ENCODE data around the gene KRT33A. TPM values are rescaled to one million over a fixed set of nuclear protein-coding genes. Genes with fewer than 3 reads are reported as not detected.
"Not testable (repeated sequence)": the region's sequence is repeated elsewhere in the genome, so short reads cannot be mapped to it uniquely, and the experiment has no call there.

KRT33A gene
- total RNA-seq, 1 donor from 2014 or later, result not detected

DNA sequence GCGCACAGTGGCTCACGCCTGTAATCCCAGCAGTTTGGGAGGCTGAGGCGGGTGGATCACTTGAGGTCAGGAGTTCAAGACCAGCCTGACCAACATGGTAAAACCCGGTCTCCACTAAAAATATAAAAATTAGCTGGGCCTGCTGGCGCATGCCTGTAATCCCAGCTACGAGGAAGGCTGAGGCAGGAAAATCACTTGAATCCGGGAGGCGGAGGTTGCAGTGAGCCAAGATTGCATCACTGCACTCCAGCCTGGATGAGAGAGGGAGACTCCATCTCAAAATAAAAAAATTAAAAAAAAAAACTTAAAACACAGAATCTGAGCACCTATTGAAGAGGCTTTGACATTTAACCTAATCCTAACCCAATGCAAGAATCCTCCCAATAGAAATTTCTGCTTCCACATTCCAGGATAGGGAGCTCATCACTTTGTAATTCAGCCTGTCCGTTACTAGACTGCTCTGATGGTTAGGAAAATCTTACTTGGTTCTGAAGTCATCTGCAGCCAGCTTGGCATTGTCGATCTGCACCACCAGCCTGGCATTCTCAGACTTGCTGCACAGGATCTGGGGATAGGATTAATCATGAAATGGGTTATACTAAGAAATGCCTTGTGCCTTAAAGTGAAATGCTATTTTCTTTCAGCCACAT is 16.9 kb upstream of the KRT33A start:
- no peak for FAIRE-seq
- DNase-seq (ENCODE audit: low spot score in 2 of 2), result no peak

DNA sequence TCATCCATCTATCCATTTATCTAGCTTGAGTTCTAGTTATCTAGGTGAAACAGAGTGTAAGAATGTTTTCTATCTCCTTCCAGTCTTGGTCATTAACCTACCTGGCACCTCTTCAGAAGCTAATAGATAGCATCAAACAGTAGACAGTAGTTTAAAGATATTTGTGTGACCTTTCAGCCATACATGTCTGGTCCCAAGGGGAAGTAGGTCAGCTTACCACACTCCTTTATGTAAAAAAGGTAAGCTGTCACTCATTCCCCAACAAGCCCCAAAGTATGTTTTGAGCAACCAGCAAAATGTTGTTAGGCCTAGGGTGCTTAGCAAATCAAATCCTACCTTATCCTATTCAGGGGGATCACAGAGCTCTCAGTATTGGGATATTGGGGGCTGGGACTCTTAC is 15.4 kb upstream of the KRT33A start:
- DNase-seq (ENCODE audit: low spot score in 2 of 2) (no peak), FAIRE-seq (no peak)

DNA sequence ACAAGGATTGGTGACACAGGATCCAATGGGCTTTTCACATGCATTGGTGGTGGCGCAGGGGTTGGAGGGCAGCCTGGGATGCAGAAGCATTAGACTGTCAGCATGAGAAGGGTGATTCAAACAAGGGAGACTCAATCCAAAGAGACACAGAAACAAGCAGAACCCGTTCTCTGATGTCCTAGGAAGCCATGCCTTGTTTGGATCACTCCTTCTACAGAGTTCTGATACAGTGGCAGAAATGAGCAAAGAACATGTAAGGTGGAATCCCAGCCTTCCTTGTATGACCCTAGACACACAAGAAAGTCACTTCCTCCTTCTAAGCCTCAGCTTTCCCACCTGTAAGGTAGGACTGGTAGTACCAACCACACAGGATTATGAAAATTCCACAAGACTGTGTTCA is 13.3 kb upstream of the KRT33A start:
- DNase-seq (ENCODE audit: low spot score in 2 of 2) (no peak), FAIRE-seq (no peak)

DNA sequence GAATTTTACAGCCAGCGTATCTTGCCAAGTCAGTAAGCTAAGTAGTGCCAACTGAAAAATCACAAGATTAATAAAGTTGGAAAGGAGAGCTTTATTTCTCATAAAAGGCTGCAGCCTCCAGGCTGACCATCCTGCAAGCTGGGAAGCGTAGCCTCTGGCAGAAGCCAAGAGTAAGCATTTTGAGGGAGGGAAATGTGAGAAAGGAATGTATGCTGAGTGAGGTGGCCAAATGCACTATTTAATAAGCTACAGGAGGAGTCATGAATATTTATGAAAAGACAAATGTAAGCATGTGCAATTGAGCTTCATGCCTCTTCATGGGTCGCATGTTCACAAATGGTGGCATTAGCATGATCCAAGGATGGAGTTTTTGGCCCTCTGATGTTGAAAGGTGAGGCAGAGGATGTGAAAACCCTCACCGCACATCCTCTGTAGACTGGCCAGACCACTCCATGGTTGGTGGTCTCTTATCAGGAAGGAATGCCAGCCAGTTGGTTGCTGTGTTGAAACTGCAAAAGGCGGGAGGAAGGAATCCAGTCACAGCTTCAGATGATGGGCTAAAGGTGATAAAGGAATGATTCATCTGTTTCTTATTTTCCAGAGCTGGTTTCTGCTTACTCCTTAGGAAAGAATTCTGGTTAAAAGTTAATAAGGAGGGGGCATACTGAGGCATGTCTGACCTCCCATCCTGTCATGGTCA is 9.8 kb upstream of the KRT33A start:
- FAIRE-seq (no peak), DNase-seq (ENCODE audit: low spot score in 2 of 2) (no peak)

DNA sequence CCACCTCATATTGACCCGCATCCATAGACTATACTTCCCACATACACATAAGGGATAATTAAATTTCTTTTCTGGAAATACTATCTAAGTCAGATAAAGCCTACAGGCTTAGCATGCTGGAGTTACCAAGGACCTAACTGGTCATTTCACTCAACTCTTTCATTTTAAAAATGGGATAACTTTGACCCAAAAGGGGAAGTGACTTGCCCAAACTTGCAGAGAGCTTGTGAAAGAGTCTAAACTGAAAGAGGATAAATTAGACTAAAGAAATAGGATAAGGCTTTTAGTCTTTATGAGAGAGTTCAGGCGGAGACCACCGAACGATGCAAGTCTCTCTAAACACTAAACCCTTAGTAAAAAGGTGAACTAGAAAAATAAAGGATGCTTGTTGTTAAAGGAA is 3.9 kb upstream of the KRT33A start:
- FAIRE-seq (no peak), DNase-seq (ENCODE audit: low spot score in 2 of 2) (no peak)

DNA sequence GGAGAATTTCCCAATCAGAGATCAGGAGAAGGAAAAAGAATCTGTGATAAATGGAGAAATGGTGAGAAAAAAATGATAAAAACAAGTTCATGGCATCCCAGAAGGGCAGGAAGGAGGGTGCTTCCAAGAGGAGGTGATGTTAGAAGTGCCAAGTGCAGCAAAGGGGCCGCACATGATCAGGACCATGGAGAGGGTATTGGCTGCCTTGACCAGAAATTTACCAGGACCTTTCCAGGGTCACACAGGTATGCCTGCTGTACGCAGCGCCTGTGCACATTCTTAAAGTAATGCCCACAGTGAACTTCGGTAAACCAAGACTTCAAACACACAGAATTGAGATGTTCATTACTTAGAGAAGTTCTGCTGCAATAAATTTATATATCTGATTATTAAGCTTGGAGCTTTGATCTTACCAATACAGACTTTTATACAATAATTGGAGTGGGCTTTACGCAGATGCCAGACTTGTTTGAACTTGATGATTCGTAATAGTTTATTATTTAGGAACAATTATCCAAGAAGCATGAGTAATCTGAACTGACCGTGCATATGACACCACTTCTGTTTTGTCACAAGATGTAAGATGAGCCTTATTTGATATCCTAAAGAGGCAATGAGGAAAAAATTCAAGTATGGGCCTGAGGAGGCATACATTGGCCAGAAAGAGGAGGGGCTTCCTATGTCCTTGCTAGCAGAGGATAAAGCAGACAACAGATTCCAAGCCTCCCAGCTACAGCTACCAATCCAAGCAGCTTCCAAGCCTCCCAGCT is 2.2 kb upstream of the KRT33A start:
- FAIRE-seq, result no peak
- DNase-seq (ENCODE audit: low spot score in 2 of 2), result no peak

DNA sequence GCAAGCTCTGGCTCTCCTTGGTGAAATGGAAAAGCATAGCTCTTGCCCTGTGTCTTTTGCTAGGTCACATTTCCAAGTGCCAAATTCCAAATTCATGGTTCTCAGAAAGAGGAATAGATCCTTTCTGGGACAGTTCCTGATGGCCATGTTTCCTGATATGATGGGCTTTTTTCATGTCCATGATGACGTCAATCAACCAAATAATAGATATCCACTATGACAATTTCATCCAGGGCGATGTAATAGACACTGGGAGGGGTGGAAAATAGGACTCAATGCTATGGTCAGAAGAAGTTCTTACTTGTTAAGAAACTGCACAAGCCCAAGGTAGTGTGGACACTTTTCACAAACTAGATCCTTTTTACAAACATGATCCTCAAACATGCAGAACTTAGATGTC is 549 bp upstream of the KRT33A start:
- no peak for FAIRE-seq
- no peak for DNase-seq (ENCODE audit: low spot score in 2 of 2)

DNA sequence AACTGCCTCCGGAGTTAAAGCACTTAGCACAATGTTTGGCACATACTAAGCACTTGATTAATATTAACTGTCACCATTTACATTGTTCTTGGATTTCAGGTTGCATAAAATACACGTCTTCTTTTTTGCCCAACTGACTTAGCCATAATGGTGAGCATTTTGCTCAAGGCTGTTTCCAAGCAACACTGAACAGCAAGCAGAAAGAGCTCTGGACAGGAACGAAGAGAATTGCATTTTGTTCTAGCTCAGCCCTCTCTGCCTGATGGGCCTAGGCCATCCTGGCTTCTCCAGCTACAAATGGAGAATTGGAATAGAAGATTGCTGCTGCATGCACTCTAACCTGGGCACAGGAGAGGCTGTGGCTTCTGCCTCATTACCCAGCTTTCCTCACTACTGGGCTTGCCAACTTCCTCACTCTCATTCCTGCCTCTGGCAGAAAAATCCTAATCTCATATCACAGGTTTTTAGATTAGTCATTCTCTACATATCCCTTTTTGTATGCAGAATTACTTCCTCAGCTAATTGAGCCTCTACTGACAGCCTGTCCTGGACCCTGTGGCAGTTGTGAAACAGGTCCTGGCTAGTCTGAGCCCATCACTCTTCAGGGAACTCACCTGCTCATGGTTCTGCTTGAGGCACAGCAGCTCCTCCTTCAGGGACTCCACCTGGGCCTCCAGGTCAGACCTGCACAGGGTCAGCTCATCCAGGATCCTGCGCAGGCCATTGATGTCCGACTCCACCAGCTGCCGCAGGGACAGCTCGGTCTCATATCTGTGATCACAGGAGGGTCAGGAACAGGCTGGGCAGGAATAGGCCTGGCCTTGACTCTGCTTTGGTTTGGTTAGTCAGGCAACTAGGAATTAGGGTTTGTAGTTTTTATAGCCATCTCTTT is 2.5 kb downstream of the KRT33A start:
- no peak for FAIRE-seq

DNA sequence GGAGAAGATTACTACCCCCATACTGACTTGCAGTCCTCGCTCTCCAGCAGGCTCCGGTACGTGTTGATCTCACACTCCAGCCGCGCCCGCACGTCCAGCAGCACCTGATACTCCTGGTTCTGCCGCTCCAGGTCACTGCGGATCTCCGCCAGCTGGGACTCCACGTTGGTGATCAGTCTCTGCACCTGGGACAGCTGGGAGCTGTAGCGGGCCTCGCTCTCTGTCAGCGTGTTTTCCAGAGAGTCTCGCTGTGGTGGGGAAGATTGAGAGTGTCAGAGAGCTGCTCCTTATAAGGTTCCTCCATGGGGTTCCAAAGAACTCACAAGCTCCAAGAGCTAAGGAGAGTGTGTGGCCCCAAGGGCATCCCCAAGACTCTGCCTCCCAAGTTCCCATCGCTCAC is 4.2 kb downstream of the KRT33A start:
- not testable (repeated sequence) for DNase-seq (ENCODE audit: low spot score in 2 of 2); FAIRE-seq

More for the DNA sequence above, 2.5 kb downstream of the KRT33A start:
- DNase-seq (ENCODE audit: low spot score in 2 of 2), result no peak

DNA sequence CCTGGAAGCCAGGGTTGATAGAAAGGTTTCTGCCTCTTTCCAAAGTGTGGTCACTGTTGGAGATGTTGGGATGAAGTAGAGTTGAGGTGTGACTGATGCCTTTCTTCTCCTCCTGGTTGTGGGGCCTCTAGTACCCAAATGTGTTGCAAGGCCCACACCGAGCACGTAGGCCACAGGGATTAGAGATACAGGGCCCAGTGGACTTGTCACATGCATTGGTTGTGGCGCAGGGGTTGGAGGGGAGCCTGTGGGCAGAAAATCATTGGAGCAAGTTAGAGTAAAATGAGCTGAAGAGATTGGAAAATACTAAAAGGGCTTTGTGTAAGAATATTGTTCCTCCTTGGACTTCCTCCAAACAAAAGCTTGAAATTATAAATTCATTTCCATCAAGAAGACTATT is 4.6 kb downstream of the KRT33A start:
- DNase-seq (ENCODE audit: low spot score in 2 of 2) (no peak), FAIRE-seq (no peak)

DNA sequence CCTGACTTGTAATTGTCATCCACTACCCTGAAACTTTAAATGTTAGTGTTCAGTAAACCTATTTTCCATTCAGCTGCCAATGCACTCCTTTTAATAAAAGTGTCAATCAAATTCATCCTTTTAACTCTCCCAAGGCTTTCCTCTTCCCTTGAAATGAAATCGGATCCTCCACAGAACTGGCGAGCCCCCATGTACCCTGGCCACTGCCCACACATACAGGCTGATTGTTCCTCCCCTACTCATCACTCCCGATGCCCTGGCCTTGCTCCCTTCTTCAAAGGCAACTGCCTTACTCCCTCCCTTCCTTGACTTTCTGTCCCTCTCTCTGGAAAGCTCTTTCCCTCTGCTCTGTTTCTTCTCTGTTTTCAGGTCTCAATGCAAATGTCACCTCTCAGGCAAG is 7.6 kb downstream of the KRT33A start:
- FAIRE-seq, result no peak
- no peak for DNase-seq (ENCODE audit: low spot score in 2 of 2)

DNA sequence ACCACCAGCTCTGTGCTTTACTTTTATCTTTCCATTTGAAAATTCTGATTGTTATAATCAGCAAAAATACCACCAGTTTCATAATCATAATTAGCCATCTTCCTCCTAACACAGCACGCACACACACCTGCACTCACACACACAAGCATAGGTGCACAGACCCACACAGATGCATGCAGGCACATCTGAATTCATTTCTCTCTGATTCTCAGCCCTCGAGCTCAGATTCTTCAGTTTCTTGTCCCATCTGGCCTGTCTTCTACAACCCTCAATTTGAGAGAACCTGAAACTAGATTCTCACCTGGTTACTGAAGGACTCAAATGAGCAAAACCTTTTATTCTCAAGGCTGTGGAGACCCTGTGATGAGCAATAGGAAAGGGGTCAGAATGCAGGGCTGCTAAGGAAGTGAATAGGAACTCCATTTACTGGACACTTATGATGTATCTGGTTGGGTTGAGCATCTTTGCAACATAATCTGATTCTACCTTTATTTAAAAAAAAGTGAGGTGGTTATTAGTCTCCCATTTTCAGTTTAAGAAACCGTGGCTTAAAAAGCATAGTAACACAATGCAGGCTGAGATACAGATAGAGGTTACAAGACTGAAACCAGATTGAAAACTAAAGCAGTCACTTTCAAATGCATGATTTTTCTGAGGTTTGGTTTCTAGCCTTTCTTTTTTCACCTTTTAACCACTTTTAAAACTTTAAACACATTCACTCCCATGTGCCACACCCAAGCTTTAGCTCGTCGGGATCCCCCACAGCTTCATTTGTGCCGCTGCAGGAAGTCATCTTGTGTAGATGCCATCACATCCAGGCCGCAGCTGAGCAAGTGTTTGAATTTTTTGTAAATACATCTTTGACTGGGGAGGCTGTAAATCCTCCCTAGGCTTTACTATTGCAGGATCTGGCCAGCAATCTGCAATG is 9.4 kb downstream of the KRT33A start:
- FAIRE-seq, result no peak
- DNase-seq (ENCODE audit: low spot score in 2 of 2), result no peak

DNA sequence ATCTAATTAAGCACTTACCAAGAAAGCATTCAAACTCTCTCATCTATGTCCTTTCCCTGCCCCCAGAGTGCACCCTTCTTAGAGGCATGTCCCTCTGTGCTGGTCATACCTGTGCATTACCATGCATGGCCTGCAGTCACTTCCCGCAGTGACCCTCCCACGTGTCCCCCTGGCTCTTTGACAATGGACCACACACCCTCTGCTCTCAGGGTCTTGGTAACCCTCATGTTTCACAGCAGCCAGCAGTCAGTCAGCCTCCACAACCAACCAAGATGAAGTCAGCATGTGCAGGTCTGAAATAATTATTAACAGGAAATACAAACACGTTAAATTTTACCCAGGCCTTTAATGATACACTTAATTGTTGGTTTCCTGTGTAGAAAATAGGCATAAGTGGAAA is 10.1 kb downstream of the KRT33A start:
- DNase-seq (ENCODE audit: low spot score in 2 of 2) (no peak), FAIRE-seq (no peak)

DNA sequence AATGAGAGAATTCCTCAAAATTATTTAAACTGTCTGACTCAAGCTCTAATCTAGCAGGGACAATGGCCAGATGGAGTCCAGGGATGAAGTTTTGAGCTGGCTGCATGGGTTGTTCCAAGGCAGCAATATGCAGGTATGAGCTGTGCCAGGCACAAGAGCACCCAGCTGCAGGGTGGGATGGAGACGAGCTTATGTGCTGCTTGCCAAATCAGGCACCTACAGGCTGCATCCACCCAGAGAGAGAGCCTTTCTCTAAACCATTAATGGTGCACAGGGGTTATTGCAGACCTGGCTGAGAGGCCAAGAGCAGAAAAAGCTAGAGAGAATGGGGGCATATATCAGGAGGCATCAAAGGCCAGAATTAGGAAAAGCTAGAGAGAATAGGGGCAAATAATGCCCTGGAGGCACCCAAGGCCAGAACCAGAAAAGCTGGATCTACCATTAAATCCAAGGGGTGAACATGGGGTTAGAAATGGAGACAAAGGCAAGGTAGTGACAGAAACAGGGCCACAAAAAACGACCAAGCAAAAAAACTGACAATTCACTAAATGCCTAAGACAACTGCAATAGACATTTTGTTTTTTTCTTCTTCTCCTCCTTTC is 11.0 kb downstream of the KRT33A start:
- FAIRE-seq, result no peak
- no peak for DNase-seq (ENCODE audit: low spot score in 2 of 2)

DNA sequence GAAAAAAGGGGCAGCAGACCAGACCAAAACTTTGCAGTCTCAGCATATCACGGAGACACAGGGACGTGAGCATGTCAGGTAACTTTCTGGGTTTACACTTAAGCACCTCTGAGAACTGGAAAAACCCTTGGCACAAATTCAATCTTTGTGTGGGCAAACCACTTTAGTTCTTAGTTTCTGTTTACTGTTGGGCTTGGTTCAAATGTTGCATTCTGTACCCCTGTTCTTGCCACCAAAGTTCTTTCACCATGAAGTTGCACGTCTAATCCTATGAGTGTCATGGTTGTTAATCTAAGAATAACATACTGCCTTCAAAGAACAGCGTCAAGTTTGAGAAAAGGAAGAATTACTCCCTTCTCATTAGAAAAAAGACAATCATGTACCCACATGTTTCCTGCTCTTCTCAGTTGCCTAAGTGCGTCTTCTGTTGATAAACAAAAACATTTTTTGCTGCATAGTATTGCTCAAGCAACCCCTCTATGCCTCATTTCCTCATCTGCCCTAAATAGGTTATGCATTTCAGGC is 11.6 kb downstream of the KRT33A start:
- DNase-seq (ENCODE audit: low spot score in 2 of 2) (no peak), FAIRE-seq (no peak)

DNA sequence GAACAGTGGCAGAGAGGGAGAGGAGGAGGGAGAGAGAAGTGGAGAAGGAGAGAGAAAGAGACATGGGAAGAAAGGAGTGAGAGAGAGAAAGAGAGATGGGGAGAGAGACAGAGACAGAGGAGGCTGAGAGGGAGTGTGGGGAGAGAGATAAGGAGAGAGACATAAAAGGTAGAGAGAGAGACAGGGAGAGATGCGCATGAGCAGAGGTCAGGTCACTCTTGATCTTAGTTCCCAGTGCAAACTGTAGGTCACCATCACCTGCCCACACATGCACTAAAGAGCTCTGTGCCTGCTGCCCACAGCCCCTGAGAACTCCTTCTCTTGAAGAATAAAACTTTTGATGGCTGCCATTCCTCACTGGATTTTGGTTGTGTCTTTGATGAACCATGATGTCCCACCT is 14.9 kb downstream of the KRT33A start:
- DNase-seq (ENCODE audit: low spot score in 2 of 2), result no peak
- no peak for FAIRE-seq

DNA sequence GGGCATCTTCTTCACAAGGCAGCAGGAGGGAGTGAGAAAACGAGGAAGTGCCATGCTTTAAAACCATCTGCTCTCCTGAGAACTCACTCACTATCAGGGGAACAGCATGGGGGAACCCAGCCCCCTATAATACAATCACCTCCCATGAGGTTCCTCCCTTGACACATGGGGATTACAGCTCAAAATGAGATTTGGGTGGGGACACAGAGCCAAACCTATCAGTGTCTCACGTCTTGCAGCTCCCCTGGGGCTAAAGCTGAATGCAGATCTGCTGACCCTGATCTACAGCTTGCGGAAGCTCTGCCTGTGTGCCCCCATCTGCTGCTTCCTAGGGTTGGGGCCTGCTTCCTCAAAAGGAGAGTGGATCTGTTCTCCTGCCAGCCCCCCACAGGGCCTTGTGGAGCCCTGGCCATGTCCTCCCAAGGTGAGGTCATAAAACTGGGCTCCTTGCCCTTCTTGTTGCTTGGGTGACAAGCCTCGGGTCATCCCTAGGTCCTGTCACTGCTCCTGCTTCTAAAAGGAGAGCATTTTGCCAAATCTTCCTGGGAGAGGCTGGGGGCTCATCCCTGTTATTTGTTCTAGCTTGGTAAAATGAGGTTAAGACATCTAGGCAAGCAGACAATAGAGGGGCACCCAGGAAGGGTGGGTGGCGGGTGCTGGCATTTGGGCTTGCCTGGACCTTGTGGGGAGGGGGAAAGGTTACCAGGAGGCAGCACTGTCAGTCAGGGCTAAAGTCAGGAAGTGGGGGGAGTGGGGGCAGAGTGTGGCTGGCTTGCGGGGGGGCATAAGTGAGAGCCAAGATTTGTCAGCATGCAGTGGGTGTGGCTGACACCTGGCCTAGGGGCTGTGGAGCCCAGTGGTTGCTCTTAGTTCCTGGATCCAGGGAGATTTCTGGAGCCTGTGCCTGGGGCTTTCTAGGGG is 16.0 kb downstream of the KRT33A start:
- FAIRE-seq, result no peak
- no peak for DNase-seq (ENCODE audit: low spot score in 2 of 2)

DNA sequence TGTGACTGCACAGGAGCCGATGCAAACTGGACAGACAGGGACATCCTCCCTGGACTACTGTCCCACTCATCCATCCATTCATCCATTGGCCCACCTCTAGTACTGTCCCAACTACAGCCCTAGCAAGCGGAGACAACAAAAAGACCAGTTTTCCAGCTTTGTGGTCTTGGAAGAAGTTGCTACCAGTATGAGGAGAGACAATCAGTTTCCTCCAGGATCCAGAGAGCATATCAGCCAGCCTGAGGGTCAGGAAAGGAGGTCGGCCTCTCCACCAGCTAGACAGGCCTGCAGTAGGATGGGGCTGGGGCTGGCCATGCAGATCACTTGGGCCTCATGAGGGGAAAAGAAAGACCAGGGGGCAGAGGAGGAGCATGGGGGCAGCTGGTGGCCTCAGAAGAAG is 16.8 kb downstream of the KRT33A start:
- FAIRE-seq (no peak), DNase-seq (ENCODE audit: low spot score in 2 of 2) (no peak)
